Measurements from ENCODE around the gene SGTA. TPM values are rescaled to one million over a fixed set of nuclear protein-coding genes. Genes with fewer than 3 reads are reported as not detected.

Gene SGTA
- total RNA-seq, 2 donors from 2014 or later = 73.9 to 81.5 TPM

- no peaks in the 10 kb centered on the region for H3K27me3 ChIP-seq (ENCODE audit: control insufficient read depth, insufficient read depth, low read length, poor library complexity, severe bottlenecking)
- peak overlapping the region; percentile 67 for H3K27ac Mint-ChIP-seq
- peaks cover 25% of the 10 kb centered on the region for H3K36me3 ChIP-seq (ENCODE audit: control insufficient read depth, insufficient read depth, low read length)
- H3K9me3 ChIP-seq (ENCODE audit: control insufficient read depth, low read length) = no peaks in the 10 kb centered on the region
- no peak overlapping the region for H3K4me3 Mint-ChIP-seq
- no peaks in the 10 kb centered on the region for H3K4me1 ChIP-seq (ENCODE audit: control insufficient read depth, insufficient read depth, low read length)
- 91% methylated on average over 27 to 29 of the region's 29 CpGs for WGBS, 2 experiments (ENCODE audit: insufficient coverage in 1 of 2, insufficient read length in 1 of 2)
- peaks cover 36% of the 10 kb centered on the region for H3K36me3 Mint-ChIP-seq (ENCODE audit: low read depth)
- H3K4me1 Mint-ChIP-seq = no peaks in the 10 kb centered on the region
- no peaks in the 10 kb centered on the region for H3K9me3 Mint-ChIP-seq
- no peak for TF ChIP-seq CTCF (conservative IDR thresholded peaks at IDR 0.05)
- no peaks in the 10 kb centered on the region for H3K27me3 Mint-ChIP-seq (ENCODE audit: insufficient read depth)
- no peak overlapping the region for H3K9ac ChIP-seq (ENCODE audit: extremely low read depth, low read length, poor library complexity, severe bottlenecking)
- no peak for DNase-seq
- no peak overlapping the region for H3K4me3 ChIP-seq (ENCODE audit: low read length)
- H3K27ac ChIP-seq (ENCODE audit: low read depth, low read length) = peak overlapping the region; percentile 49
Measured at GRCh38 chr19:2775556-2776430, 7.3 kb downstream of the SGTA start.

GRCh38 chr19:2774953-2775555 is 8.0 kb downstream of the SGTA start:
- Mint-ChIP-seq H3K27me3 (ENCODE audit: insufficient read depth) (no peaks in the 10 kb centered on the region), H3K4me3 (no peak overlapping the region), H3K36me3 (ENCODE audit: low read depth) (peaks cover 31% of the 10 kb centered on the region), H3K4me1 (no peaks in the 10 kb centered on the region), H3K27ac (no peak overlapping the region), H3K9me3 (no peaks in the 10 kb centered on the region)
- H3K4me1 ChIP-seq (ENCODE audit: control insufficient read depth, insufficient read depth, low read length) = no peaks in the 10 kb centered on the region
- no peak overlapping the region for H3K9ac ChIP-seq (ENCODE audit: extremely low read depth, low read length, poor library complexity, severe bottlenecking)
- no peaks in the 10 kb centered on the region for H3K9me3 ChIP-seq (ENCODE audit: control insufficient read depth, low read length)
- WGBS, 2 experiments (ENCODE audit: insufficient coverage in 1 of 2, insufficient read length in 1 of 2) = 96% methylated on average over 18 to 24 of the region's 24 CpGs
- no peaks in the 10 kb centered on the region for H3K27me3 ChIP-seq (ENCODE audit: control insufficient read depth, insufficient read depth, low read length, poor library complexity, severe bottlenecking)
- no peak overlapping the region for H3K4me3 ChIP-seq (ENCODE audit: low read length)
- H3K27ac ChIP-seq (ENCODE audit: low read depth, low read length) = no peak overlapping the region
- H3K36me3 ChIP-seq (ENCODE audit: control insufficient read depth, insufficient read depth, low read length) = peaks cover 18% of the 10 kb centered on the region
- TF ChIP-seq CTCF (conservative IDR thresholded peaks at IDR 0.05) = no peak
- no peak for DNase-seq

GRCh38 chr19:2774083-2774679 is 8.9 kb downstream of the SGTA start:
- Histone ChIP-seq H3K9ac (ENCODE audit: extremely low read depth, low read length, poor library complexity, severe bottlenecking) (no peak overlapping the region), H3K27ac (ENCODE audit: low read depth, low read length) (peak overlapping the region; percentile 38), H3K4me1 (ENCODE audit: control insufficient read depth, insufficient read depth, low read length) (no peaks in the 10 kb centered on the region), H3K27me3 (ENCODE audit: control insufficient read depth, insufficient read depth, low read length, poor library complexity, severe bottlenecking) (no peaks in the 10 kb centered on the region), H3K36me3 (ENCODE audit: control insufficient read depth, insufficient read depth, low read length) (peaks cover 17% of the 10 kb centered on the region), H3K4me3 (ENCODE audit: low read length) (no peak overlapping the region), H3K9me3 (ENCODE audit: control insufficient read depth, low read length) (no peaks in the 10 kb centered on the region)
- Mint-ChIP-seq H3K36me3 (ENCODE audit: low read depth) (peaks cover 29% of the 10 kb centered on the region), H3K27me3 (ENCODE audit: insufficient read depth) (no peaks in the 10 kb centered on the region), H3K4me1 (no peaks in the 10 kb centered on the region), H3K27ac (peak overlapping the region; percentile 73), H3K9me3 (no peaks in the 10 kb centered on the region), H3K4me3 (no peak overlapping the region)
- WGBS, 2 experiments (ENCODE audit: insufficient coverage in 1 of 2, insufficient read length in 1 of 2) = 92 to 94% methylated on average over 32 of the region's 32 CpGs
- DNase-seq = no peak
- TF ChIP-seq CTCF (conservative IDR thresholded peaks at IDR 0.05) = no peak
